Panc1 (cell line): ENCODE results near the gene SNRNP70. TPM values are rescaled to one million over a fixed set of nuclear protein-coding genes. Genes with fewer than 3 reads are reported as not detected.

Source experiments
- ATAC-seq: fragments of 200-7000 bp; cut with Tn5 transposase; 2 replicates; pipeline ENCODE4 v1.9.1; 2020; ENCODE audit warnings: mild to moderate bottlenecking, moderate library complexity
- BruUV-seq: library from RNA; stranded (reverse); fragments of 400-500 nt; replicated peaks from 2 replicates; lab custom pipeline; 2021; lab: Mats Ljungman, UMichigan
- CTCF ChIA-PET: fragments of 300-600 bp; sonication (Branson Sonifier 250); formaldehyde crosslinking; loops from one replicate; lab custom pipeline; 2022; ENCODE audit warnings: antibody characterized with exemption; lab: Charles Lee
- POLR2A ChIA-PET: fragments of 300-600 bp; sonication (Branson Sonifier 250); formaldehyde crosslinking; loops from one replicate; lab custom pipeline; 2022; ENCODE audit warnings: antibody characterized with exemption; lab: Charles Lee
- DNase-seq: peaks from one replicate; pipeline ENCODE4 v3.0.0-alpha.2; 2010; ENCODE audit warnings: low read depth, low spot score
- H3K27ac ChIP-seq: 2 replicates; pipeline ENCODE4 v1.5.1; 2011; ENCODE audit warnings: mild to moderate bottlenecking, low read length, inconsistent platforms
- H3K27me3 ChIP-seq: fragments of 200-500 bp; sonication (Bioruptor generic); 2 replicates; pipeline ENCODE4 v1.6.0; 2014; ENCODE audit warnings: low read length, inconsistent platforms; ENCODE audit not compliant: control insufficient read depth, insufficient read depth
- H3K36me3 ChIP-seq: fragments of 200-500 bp; sonication (Bioruptor generic); 2 replicates; pipeline ENCODE4 v1.5.1; 2014; ENCODE audit warnings: inconsistent platforms, mild to moderate bottlenecking, low read length, moderate library complexity; ENCODE audit not compliant: control insufficient read depth, insufficient read depth
- H3K4me1 ChIP-seq: 2 replicates; pipeline ENCODE4 v1.5.1; 2011; ENCODE audit warnings: inconsistent platforms, mild to moderate bottlenecking, low read length, moderate library complexity; ENCODE audit not compliant: control insufficient read depth, insufficient read depth
- H3K4me3 ChIP-seq, 2 experiments: 2 replicates each; pipeline ENCODE4 v1.5.1; 2011 to 2012; ENCODE audit warnings: low read depth in 2 of 2, low read length in 2 of 2, mild to moderate bottlenecking in 2 of 2, inconsistent platforms in 1 of 2, moderate library complexity in 1 of 2
- H3K9me3 ChIP-seq: fragments of 200-500 bp; sonication (Bioruptor generic); 2 replicates; pipeline ENCODE4 v1.5.1; 2014; ENCODE audit warnings: low read depth, mild to moderate bottlenecking, inconsistent platforms, low read length, moderate library complexity; ENCODE audit not compliant: control insufficient read depth, insufficient read depth
- POLR2AphosphoS5 ChIP-seq: IDR thresholded peaks from 2 replicates; pipeline ENCODE4 v1.6.1; 2012; ENCODE audit warnings: mild to moderate bottlenecking, low read depth, low read length, moderate library complexity
- SIN3A ChIP-seq: IDR thresholded peaks from 2 replicates; pipeline ENCODE4 v1.6.1; 2012; ENCODE audit warnings: low read depth, mild to moderate bottlenecking, low read length, moderate library complexity, borderline replicate concordance; ENCODE audit not compliant: insufficient read depth
- TCF7L2 ChIP-seq: IDR thresholded peaks from 2 replicates; pipeline ENCODE4 v1.6.1; 2011; ENCODE audit warnings: mild to moderate bottlenecking, low read depth, low read length, inconsistent platforms
- in situ Hi-C: cut with HindIII; loops from 2 replicates; pipeline ENCODE4 v1.10.0; 2016; ENCODE audit warnings: low sequenced_read_pairs, low pct_unique_long_range_greater_than_20kb
- intact Hi-C: fragments of 100-400 bp; cut with micrococcal nuclease; formaldehyde crosslinking; loops from one replicate; pipeline ENCODE4 v1.10.0; 2022; ENCODE audit not compliant: unreplicated experiment
- total RNA-seq: library from RNA; stranded (reverse); gene quantifications from one replicate; pipeline ENCODE4 v1.2.1, GENCODE V29; 2021; ENCODE audit not compliant: unreplicated experiment
- TF ChIP-seq, protein P1 (sequence below), 2 experiments: IDR thresholded peaks; 2 replicates each; pipeline ENCODE4 v1.6.1; 2011 to 2012; ENCODE audit warnings: low read depth in 2 of 2, control low read depth in 1 of 2, low read length in 1 of 2, mild to moderate bottlenecking in 1 of 2, moderate library complexity in 1 of 2; ENCODE audit not compliant: insufficient read depth in 1 of 2
- TF ChIP-seq, protein P2 (sequence below): fragments of 450-650 bp; IDR thresholded peaks from 2 replicates; pipeline ENCODE4 v1.5.1; 2017; ENCODE audit warnings: mild to moderate bottlenecking

Gene SNRNP70
- total RNA-seq, 1 experiment from 2014 or later = 180 TPM

DNA sequence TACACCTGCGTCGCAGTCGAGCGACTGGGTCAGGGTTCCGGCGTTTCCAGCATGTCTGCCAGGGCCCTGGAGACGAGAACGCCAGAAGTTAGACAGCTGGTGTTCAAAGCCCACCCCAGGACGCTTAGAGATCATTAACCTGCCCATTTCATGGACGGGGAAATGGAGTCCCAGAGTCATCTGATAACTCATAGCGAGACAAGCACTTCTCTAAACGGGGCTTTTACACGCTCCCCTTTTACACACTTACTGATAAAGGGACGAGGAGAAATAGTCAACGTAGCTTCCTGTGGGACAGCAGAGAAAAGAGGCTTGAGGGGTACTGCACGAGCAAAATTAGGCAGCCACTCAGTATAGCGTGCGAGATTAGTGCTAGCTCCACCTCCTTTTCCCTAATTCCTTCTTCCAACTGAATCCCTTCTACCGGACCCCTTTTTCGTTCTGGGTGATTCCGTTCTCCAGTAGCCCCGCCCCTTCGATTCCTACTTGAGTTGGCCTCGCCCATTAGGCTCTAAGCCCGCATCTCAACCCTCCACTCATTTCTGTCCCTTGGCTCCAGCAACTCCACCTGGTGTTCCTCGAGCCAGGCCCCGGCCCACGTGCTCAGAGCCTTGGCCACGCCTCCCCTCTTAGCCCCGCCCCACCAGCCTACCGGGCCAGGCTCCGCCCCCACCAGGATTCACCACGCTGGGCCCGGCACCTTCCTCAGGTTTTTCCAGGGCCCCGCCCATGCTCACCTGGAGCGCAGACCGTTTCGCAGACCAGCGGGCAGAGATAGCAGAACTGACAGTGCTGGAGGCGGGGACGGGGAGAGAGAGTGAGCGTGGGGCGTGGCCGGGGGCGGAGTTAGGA, 66.2 kb downstream of the SNRNP70 start:
- H3K9me3 ChIP-seq = no peaks in the 10 kb centered on the region
- CTCF ChIA-PET = interaction anchor here (0.5 kb wide), 1 partner anchor 33 kb away, joined by 7 read pairs; no protein-coding TSS in a partner anchor
- H3K27ac ChIP-seq = peak overlapping the region; percentile 74
- no peaks in the 10 kb centered on the region; the same call in 1 of the 2 replicates for H3K4me1 ChIP-seq
- TF ChIP-seq, protein P1, sequence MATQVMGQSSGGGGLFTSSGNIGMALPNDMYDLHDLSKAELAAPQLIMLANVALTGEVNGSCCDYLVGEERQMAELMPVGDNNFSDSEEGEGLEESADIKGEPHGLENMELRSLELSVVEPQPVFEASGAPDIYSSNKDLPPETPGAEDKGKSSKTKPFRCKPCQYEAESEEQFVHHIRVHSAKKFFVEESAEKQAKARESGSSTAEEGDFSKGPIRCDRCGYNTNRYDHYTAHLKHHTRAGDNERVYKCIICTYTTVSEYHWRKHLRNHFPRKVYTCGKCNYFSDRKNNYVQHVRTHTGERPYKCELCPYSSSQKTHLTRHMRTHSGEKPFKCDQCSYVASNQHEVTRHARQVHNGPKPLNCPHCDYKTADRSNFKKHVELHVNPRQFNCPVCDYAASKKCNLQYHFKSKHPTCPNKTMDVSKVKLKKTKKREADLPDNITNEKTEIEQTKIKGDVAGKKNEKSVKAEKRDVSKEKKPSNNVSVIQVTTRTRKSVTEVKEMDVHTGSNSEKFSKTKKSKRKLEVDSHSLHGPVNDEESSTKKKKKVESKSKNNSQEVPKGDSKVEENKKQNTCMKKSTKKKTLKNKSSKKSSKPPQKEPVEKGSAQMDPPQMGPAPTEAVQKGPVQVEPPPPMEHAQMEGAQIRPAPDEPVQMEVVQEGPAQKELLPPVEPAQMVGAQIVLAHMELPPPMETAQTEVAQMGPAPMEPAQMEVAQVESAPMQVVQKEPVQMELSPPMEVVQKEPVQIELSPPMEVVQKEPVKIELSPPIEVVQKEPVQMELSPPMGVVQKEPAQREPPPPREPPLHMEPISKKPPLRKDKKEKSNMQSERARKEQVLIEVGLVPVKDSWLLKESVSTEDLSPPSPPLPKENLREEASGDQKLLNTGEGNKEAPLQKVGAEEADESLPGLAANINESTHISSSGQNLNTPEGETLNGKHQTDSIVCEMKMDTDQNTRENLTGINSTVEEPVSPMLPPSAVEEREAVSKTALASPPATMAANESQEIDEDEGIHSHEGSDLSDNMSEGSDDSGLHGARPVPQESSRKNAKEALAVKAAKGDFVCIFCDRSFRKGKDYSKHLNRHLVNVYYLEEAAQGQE (IDR thresholded peaks at IDR 0.05; ENCODE audit: insufficient read depth in 1 of 2, low read depth in 2 of 2, low read length in 1 of 2) = no peak
- peak; percentile 43; the same call in 1 of the 2 replicates for TF ChIP-seq POLR2AphosphoS5
- no peaks in the 10 kb centered on the region for H3K27me3 ChIP-seq
- no TSS peak for BruUV-seq
- ATAC-seq (peak; percentile 67), DNase-seq (peak; percentile 66)
- H3K4me3 ChIP-seq = peak overlapping the region; percentile 78 to 91
- H3K36me3 ChIP-seq = no peaks in the 10 kb centered on the region; the same call in 1 of the 2 replicates
- POLR2A ChIA-PET = interaction anchor here (0.7 kb wide), 1 partner anchor 74 kb away, joined by 8 read pairs; no protein-coding TSS in a partner anchor
- in situ Hi-C loops = no loop called here
- intact Hi-C loops = no loop called here

GRCh38 chr19:49152119-49152550, 66.9 kb downstream of the SNRNP70 start:
- in situ Hi-C loops = no loop called here
- intact Hi-C loops = no loop called here
- H3K4me1 ChIP-seq = no peaks in the 10 kb centered on the region; the same call in 1 of the 2 replicates
- TF ChIP-seq, protein P1 (IDR thresholded peaks at IDR 0.05; ENCODE audit: insufficient read depth in 1 of 2, low read depth in 2 of 2, low read length in 1 of 2) = no peak
- TF ChIP-seq TCF7L2 (no peak), SIN3A (no peak), POLR2AphosphoS5 (no peak)
- TF ChIP-seq, protein P2, sequence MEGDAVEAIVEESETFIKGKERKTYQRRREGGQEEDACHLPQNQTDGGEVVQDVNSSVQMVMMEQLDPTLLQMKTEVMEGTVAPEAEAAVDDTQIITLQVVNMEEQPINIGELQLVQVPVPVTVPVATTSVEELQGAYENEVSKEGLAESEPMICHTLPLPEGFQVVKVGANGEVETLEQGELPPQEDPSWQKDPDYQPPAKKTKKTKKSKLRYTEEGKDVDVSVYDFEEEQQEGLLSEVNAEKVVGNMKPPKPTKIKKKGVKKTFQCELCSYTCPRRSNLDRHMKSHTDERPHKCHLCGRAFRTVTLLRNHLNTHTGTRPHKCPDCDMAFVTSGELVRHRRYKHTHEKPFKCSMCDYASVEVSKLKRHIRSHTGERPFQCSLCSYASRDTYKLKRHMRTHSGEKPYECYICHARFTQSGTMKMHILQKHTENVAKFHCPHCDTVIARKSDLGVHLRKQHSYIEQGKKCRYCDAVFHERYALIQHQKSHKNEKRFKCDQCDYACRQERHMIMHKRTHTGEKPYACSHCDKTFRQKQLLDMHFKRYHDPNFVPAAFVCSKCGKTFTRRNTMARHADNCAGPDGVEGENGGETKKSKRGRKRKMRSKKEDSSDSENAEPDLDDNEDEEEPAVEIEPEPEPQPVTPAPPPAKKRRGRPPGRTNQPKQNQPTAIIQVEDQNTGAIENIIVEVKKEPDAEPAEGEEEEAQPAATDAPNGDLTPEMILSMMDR = no peak
- no TSS peak for BruUV-seq
- DNase-seq (no peak), ATAC-seq (peak; percentile 38; the same call in 1 of the 2 replicates)
- CTCF ChIA-PET = interaction anchor here (0.6 kb wide), 1 partner anchor 271 kb away, joined by 3 read pairs; no protein-coding TSS in a partner anchor
- H3K27me3 ChIP-seq = no peaks in the 10 kb centered on the region
- peak overlapping the region; percentile 78 to 91 for H3K4me3 ChIP-seq
- H3K36me3 ChIP-seq = no peaks in the 10 kb centered on the region; the same call in 1 of the 2 replicates
- POLR2A ChIA-PET = interaction anchor here (0.6 to 0.7 kb wide), 2 partner anchors 17 to 160 kb away, joined by 3 to 10 read pairs; no protein-coding TSS in a partner anchor
- H3K9me3 ChIP-seq = no peaks in the 10 kb centered on the region
- H3K27ac ChIP-seq = no peak overlapping the region
